ENCODE data around the gene MAST3.
A peak's percentile ranks its signal among the peaks of the same experiment; 100 is the strongest.
"Not testable (repeated sequence)": the region's sequence is repeated elsewhere in the genome, so short reads cannot be mapped to it uniquely, and the experiment has no call there.

The MAST3 gene

GRCh38 chr19:18137657-18138339 lies 40.2 kb downstream of the MAST3 start:
- DNase-seq (ENCODE audit: low read depth) = no peak

GRCh38 chr19:18140473-18140872 lies 42.9 kb downstream of the MAST3 start:
- no peak for DNase-seq (ENCODE audit: low read depth)

GRCh38 chr19:18141031-18141430 lies 43.5 kb downstream of the MAST3 start:
- no peak for DNase-seq (ENCODE audit: low read depth)

- no peak for DNase-seq (ENCODE audit: low read depth)
These were observed 46.3 kb downstream of the MAST3 start for GRCh38 chr19:18143902-18144301.

- DNase-seq (ENCODE audit: low read depth) = no peak
These were observed 46.8 kb downstream of the MAST3 start for GRCh38 chr19:18144361-18144760.

- DNase-seq (ENCODE audit: low read depth) = no peak
These were observed 47.3 kb downstream of the MAST3 start for GRCh38 chr19:18144906-18145305.

- DNase-seq (ENCODE audit: low read depth) = no peak
These were observed 47.9 kb downstream of the MAST3 start for GRCh38 chr19:18145391-18145999.

- no peak for DNase-seq (ENCODE audit: low read depth)
These were observed 49.8 kb downstream of the MAST3 start for GRCh38 chr19:18147396-18147795.

- DNase-seq (ENCODE audit: low read depth) = no peak
These were observed 52.0 kb downstream of the MAST3 start for GRCh38 chr19:18149596-18149975.

GRCh38 chr19:18150776-18151624 lies 53.4 kb downstream of the MAST3 start:
- no peak for DNase-seq (ENCODE audit: low read depth)

- DNase-seq (ENCODE audit: low read depth) = peak; percentile 97
These were observed 54.9 kb downstream of the MAST3 start for GRCh38 chr19:18152442-18152816.

GRCh38 chr19:18152817-18153555 lies 55.4 kb downstream of the MAST3 start, which contains the start of gene PIK3R2:
TSS of gene PIK3R2 (plus strand) at chr19:18153163. CDS start at chr19:18155880, 2,717 bp downstream.
- peak; percentile 99 for DNase-seq (ENCODE audit: low read depth)

GRCh38 chr19:18153556-18154134 lies 56.1 kb downstream of the MAST3 start:
- no peak for DNase-seq (ENCODE audit: low read depth)

- DNase-seq (ENCODE audit: low read depth) = no peak
These were observed 57.8 kb downstream of the MAST3 start for GRCh38 chr19:18155095-18156087.

GRCh38 chr19:18156268-18156667 lies 58.7 kb downstream of the MAST3 start:
- no peak for DNase-seq (ENCODE audit: low read depth)

- DNase-seq (ENCODE audit: low read depth) = no peak
These were observed 59.4 kb downstream of the MAST3 start for GRCh38 chr19:18156841-18157464.

- no peak for DNase-seq (ENCODE audit: low read depth)
These were observed 60.0 kb downstream of the MAST3 start for GRCh38 chr19:18157465-18158063.

- no peak for DNase-seq (ENCODE audit: low read depth)
These were observed 60.9 kb downstream of the MAST3 start for GRCh38 chr19:18158467-18158866.

- not testable (repeated sequence) for DNase-seq (ENCODE audit: low read depth)
These were observed 61.6 kb downstream of the MAST3 start for GRCh38 chr19:18159059-18159616.

All from stimulated activated CD8-positive, alpha-beta memory T cell treated with anti-CD3 and anti-CD28 coated beads, Interleukin-4, amount 100 ng/mL, for 24 hours (primary cell).